ENCODE data around the gene SVOP.

DNA sequence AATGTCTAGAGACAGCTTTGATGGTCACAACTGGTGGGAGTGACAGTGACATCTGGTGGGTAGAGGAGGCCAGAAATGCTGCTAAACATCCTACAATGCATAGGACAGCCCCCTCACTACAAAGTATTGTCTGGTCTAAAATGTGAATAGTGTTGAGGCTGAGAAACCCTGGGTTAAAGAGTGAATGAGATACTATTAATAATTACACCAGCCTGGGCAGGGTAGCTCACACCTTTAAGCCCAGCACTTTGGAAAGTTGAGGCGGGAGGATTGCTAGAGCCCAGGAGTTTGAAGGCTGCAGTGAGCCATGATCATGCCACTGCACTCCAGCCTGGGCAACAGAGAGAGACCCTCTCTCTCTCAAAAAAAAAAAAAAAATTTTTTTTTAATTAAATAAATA, 11.1 kb downstream of the SVOP start:
- TF ChIP-seq POLR2A (IDR thresholded peaks at IDR 0.05) (no peak), EP300 (IDR thresholded peaks at IDR 0.05) (no peak)
- TF ChIP-seq, protein P1, sequence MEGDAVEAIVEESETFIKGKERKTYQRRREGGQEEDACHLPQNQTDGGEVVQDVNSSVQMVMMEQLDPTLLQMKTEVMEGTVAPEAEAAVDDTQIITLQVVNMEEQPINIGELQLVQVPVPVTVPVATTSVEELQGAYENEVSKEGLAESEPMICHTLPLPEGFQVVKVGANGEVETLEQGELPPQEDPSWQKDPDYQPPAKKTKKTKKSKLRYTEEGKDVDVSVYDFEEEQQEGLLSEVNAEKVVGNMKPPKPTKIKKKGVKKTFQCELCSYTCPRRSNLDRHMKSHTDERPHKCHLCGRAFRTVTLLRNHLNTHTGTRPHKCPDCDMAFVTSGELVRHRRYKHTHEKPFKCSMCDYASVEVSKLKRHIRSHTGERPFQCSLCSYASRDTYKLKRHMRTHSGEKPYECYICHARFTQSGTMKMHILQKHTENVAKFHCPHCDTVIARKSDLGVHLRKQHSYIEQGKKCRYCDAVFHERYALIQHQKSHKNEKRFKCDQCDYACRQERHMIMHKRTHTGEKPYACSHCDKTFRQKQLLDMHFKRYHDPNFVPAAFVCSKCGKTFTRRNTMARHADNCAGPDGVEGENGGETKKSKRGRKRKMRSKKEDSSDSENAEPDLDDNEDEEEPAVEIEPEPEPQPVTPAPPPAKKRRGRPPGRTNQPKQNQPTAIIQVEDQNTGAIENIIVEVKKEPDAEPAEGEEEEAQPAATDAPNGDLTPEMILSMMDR (IDR thresholded peaks at IDR 0.05), result no peak

Data from tibial nerve (tissue), 4 donors.